Non-pigmented ciliary epithelial cell (primary cell): ENCODE data around the gene C11orf91.
"Not testable (repeated sequence)": the region's sequence is repeated elsewhere in the genome, so short reads cannot be mapped to it uniquely, and the experiment has no call there.

ENCODE experiments used
- DNase-seq: peaks from one replicate; pipeline ENCODE4 v3.0.0-alpha.2; 2010; ENCODE audit warnings: low read depth

The C11orf91 gene

GRCh38 chr11:33700502-33701271 lies at the start of gene C11orf91:
Gene C11orf91, minus strand, starts transcription at chr11:33700826. Its CDS starts 86 bp downstream, at chr11:33700740.
- DNase-seq: peak; percentile 71

DNA sequence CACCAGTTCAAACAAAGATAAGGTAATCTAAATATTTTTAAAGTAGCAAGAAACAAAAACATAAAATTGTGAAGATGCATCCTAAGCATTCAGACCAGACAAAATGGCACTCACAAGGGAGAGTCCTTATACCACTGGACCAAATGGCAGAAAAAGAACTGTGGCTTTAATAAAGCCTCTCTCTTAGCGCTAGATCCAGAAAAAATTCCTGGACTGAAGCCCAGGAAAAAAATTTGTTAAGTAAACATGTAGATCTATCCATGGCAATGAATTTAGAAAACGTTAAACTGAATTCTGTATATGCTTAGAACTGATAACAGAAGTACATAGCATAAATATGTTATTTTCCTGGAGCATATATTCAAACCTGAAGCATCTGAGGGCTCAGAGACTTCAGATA lies 47.4 kb upstream of the C11orf91 start:
- DNase-seq: no peak

- no peak for DNase-seq
Measured at GRCh38 chr11:33743291-33743690, 42.7 kb upstream of the C11orf91 start.

DNA sequence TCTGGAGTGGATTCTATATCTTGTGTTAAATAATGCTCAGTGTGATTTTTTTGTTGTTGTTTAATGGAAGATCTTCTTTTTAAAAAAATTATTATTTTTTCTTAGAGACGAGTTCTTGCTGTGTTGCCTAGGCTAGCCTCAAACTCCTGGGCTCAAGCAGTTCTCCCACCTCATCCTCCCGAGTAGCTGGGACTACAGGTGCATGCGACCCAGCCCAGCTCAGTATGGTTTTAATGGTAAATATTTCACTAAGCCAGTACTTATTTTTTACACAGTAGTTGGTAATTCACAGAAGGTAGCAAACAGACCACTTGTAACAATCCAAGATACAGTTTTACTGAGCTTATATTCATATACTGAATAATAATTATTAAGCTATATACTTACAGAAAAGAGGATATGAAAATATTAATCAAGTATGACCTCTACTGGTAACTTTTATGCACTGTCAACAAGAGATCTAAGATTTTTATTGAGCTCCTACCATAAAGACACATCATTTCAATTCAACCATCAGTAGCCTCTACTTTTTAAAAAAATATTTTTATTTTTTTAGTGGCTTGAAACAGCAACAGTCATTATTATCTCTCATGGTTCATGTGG lies 41.7 kb upstream of the C11orf91 start:
- DNase-seq: no peak

- DNase-seq: no peak
Measured at GRCh38 chr11:33741806-33742205, 41.2 kb upstream of the C11orf91 start.

GRCh38 chr11:33737362-33737821 lies 36.8 kb upstream of the C11orf91 start:
- DNase-seq: no peak

GRCh38 chr11:33736148-33736812 lies 35.7 kb upstream of the C11orf91 start, which contains the start of gene CD59:
Gene CD59, minus strand, starts transcription at chr11:33736423. Its CDS starts 13,978 bp downstream, at chr11:33722445.
- no peak for DNase-seq

DNA sequence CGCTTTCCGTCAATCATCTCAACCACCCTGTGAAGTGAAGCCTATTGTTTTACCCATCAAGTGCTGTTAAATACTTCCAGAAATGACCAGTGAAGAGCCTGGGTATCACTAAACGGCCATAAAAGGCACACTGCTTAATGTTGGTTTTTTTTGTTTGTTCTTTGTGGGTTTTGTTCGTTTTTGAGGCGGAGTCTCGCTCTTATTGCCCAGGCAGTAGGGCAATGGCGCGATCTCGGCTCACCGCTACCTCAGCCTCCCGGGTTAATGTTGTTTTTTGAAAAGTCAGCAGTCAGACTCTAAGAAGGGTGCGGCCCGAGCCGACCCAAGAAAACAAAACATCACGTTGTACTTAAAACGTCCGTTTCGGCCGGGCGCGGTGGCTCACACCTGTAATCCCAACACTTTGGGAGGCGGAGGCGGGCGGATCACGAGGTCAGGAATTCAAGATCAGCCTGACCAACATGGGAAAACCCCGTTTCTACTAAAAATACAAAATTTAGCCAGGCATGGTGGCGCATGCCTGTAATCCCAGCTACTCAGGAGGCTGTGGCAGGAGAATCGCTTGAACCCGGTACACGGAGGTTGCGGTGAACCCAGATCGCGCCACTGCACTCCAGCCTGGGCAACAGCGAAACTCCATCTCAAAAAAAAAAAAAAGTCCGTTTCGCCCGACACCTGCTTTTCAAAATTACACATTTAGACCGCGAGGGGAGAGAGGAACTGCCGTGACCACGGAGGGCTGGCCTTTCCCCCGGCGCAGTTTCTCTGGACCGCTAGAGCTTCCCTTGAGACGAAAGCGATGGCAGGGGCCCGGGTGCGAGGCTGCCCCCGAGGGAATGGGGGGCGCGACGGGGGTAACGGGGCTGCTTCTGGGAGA lies 34.9 kb upstream of the C11orf91 start:
- DNase-seq: no peak

DNA sequence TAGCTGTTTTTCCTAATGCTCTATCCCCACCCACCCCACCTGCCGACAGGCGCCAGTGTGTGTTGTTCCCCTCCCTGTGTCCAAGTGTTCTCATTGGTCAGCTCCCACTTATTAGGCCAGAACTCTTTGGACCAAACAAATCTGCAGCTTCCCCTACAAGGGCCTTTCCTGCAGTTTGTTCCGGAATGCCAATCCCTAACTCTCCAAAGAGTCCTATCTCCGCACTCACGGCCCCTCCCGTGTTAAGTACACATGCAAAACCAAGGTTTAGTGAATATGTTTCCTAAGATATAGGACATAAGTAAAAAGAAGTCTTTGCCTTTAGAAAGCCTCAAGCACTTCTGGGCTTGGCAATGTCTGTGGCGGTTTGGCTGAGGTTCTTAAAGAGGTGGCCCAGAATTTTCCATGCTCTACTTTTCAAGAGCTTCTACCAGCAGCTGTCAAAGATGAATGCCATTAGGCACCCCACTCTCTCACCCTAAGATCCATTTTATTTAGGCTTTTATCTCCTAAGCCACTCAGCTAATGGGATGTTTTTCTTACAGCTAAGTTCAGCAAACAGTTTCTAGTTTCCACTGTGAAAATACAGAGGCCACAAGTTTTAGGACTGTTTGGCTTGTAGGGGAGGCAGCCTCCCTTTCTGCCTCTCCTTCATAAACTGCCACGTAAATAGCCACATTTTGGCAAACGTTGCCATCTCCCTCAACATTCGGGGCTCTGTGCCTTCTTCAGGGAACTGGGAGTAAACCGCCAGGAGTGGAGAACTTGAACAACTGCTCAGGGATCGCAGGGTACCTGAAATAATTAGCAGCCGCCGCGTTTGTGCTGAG lies 34.0 kb upstream of the C11orf91 start:
- no peak for DNase-seq

- DNase-seq: no peak
Measured at GRCh38 chr11:33733980-33734379, 33.4 kb upstream of the C11orf91 start.

DNA sequence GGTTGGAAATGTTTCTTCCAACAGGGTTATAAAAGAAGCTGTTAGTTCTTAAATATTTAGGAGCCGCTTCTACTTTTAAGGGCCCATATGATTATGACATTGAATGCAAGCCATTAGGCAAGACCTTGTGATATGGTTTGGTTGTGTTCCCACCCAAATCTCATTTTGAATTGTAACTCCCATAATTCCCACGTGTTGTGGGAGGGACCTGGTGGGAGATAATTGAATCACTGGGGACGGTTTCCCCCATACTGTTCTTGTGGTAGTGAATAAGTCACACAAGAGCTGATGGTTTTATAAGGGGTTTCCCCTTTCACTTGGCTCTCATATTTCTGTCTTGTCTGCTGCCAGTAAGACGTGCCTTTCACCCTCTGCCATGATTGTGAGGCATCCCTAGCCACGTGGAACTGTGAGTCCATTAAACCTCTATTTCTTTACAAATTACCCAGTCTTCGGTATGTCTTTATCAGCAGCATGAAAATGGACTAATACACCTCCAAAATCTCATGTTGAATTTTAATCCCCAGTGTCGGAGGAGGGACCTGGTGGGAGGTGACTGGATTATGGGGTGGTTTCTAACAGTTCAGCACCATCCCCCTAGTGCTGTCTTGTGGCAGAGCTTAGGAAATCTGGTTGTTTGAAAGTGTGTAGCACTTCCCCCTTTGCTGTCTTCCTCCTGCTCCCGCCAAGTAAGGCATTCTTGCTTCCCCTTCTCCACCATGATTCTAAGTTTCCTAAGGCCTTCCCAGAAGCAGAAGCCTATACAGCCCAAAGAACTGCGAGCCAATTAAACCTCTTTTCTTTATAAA lies 31.3 kb upstream of the C11orf91 start:
- no peak for DNase-seq

- DNase-seq: no peak
Measured at GRCh38 chr11:33730716-33731115, 30.1 kb upstream of the C11orf91 start.

DNA sequence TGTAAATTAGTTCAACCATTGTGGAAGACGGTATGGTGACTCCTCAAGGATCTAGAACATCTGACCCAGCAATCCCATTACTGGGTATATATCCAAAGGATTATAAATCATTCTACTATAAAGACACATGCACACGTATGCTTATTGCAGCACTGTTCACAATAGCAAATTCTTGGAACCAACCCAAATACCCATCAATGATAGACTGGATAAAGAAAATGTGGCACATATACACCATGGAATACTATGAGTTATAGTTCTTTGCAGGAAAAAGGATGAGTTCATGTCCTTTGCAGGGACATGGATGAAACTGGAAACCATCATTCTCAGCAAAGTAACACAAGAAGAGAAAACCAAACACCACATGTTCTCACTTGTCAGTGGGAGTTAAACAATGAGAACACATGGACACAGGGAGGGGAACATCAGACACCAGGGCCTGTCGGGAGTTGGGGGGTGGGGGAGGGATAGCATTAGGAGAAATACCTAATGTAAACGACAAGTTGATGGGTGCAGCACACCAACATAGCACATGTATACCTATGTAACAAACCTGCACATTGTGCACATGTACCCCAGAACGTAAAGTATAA lies 28.5 kb upstream of the C11orf91 start:
- not testable (repeated sequence) for DNase-seq

DNA sequence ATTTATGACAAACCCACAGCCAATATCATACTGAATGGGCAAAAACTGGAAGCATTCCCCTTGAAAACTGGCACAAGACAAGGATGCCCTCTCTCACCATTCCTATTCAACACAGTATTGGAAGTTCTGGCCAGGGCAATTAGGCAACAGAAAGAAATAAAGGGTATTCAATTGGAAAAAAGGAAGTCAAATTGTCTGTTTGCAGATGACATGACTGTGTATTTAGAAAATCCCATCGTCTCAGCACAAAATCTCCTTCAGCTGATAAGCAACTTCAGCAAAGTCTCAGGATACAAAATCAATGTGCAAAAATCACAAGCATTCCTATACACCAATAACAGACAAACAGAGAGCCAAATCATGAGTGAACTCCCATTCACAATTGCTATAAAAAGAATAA lies 26.9 kb upstream of the C11orf91 start:
- DNase-seq: not testable (repeated sequence)

DNA sequence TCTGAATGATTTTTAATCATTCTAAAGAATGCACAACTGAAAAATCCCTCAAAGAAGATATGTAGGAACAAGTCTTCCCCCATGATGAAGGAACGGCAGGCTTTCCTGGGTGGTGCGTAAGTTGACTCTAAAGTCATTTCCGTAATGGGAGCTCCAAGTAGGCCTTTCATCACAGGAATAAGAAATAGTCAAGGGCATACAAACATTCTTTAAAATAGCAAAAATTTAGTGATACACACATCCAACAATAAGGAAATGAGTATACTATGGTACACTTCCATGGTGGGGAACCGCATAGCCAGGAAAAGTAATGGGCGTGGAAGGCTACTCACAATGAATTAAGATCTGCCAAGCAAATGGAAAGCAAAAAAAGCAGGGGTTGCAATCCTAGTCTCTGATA lies 24.9 kb upstream of the C11orf91 start:
- no peak for DNase-seq

DNA sequence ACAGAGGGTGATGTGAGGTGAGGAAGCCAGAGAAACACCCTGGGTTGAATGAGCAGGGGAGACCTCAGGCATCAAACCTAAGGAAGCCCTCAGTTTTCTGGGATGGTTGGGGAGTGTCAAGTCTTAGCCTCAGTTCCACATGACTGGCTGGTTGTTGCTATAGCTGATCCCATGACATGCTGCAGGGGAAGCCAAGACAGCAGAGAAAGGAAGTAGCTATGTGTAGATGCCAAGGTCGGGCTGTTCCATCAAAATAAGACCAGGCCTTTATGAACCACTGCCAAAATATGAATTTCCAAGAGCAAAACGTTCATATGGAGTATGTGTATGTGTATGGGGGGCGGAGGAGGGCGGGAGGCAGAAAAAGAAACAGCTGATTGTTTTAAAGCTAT lies 24.0 kb upstream of the C11orf91 start:
- DNase-seq: no peak

DNA sequence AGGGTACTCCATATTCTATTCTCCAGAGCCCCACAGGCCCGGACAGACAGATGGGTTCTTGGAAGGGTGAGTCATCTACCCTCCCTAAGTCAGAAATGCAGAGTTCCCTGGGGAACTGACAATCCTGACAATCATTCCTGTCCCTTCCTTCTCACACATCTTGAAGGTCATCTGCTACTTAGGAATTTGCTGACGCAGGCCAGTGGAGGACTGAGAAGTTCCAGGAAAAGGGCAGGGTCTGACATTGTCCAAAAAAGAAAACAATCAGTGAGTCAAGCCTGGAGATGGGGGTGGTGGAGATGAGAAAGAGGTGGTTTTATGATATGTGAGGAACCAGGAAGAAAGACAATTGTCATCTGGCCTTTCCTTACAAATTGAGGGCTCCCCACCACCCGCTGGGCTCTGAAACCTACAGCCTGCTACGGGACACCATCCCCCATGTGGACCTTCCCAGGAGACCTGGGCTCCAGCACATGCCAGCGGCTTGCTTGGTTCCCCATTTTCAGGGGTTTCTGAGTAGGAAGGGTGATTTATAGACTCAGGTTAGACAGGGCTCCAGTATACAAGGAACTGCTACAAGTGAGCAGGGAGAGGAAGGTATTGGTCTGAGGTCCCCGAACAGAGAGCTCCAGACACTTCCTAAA lies 22.7 kb upstream of the C11orf91 start:
- DNase-seq: peak; percentile 58

GRCh38 chr11:33722590-33723234 lies 22.1 kb upstream of the C11orf91 start:
- peak; percentile 41 for DNase-seq

DNA sequence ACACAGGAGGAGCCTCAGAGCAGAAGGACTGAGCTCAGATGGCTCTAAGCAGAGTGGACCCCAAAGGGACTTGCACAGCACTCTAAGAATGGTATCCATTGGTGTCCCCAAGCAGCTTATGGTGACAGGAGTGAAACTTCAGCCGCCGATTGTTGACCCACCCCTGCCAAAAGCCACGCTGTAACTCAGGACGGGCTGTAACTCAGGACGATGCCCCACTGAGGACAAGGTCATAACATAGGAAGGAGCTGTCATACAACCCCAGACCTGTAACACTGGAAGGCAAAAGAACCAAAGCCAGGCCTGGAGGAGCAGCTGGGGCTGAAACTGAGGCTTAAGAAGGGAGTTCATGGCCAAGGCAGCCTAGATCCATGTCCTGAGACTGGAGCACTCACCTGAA lies 21.4 kb upstream of the C11orf91 start:
- DNase-seq: no peak
